GM21528 (cell line): ENCODE measurements around the gene VPS33B.
"Not testable (repeated sequence)": the region's sequence is repeated elsewhere in the genome, so short reads cannot be mapped to it uniquely, and the experiment has no call there.

Experiments
- ATAC-seq: cut with Tn5 transposase; IDR thresholded peaks from one replicate; pipeline ENCODE4 v1.9.1; 2021; ENCODE audit warnings: mild to moderate bottlenecking, moderate library complexity; ENCODE audit not compliant: unreplicated experiment, low FRiP score

The VPS33B gene

GRCh38 chr15:91022075-91022831 lies at the start of gene VPS33B:
TSS of gene VPS33B (minus strand) at chr15:91022594. CDS start at chr15:91022249, 345 bp downstream.
- peak; percentile 76 for ATAC-seq

DNA sequence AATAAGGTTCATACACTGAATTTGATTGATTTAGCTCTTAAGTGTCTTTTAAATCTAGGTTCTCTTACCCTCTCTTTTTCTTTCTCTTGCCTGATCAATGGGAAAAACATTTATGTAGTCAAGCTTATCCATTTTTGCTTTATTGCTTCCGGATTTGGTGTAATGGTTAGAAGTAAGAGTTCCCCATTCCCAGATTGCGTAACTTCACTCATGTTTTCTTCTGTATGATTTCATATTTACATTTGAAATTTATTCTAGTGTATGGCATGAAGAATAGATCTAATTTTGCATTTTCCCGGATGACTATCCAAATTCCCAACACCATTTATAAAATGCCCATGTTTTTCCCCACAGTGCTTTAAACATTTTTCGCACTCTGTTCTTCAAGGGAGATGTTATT lies 49.8 kb upstream of the VPS33B start:
- ATAC-seq = no peak

GRCh38 chr15:91070872-91071271 lies 48.5 kb upstream of the VPS33B start:
- ATAC-seq = no peak

DNA sequence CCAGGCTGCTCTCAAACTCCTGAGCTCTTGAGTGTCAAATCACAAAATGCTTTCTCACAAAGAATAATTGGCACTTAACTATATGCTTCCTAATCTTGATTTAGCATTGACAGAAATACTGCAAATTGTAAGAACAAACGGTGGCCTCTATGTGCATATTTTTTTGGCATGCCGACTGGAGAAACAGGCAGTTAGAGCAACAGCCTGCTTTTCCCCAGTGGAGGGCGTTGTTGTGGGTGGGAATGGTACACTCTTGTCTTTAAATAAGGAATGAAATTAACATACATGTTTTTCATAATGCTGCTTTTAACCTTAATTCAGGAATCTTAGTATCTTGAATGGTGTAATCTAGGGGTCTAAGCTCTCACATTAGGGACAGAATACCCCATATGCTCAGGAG lies 46.6 kb upstream of the VPS33B start:
- no peak for ATAC-seq

GRCh38 chr15:91068436-91068835 lies 46.0 kb upstream of the VPS33B start:
- ATAC-seq = no peak

DNA sequence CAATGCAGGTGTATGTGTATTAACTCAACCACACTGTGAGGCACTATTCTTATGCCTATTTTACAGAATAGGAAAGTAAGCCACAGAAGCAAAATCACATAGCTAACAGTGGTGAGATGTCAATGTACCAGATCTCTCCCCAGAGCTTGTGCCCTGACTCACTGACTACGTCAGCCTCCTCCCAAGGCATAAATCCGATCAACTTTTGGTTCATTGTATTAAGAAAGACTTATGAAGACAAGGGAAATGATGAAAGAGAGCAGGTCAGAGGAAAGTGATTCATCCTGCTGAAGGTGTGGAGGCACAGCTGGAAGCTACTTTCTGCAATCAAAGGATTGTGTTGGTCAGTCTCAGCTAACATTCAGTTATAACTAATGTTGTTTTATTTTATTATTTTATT lies 44.6 kb upstream of the VPS33B start:
- no peak for ATAC-seq

- no peak for ATAC-seq
These were observed 43.1 kb upstream of the VPS33B start for GRCh38 chr15:91065505-91065904.

DNA sequence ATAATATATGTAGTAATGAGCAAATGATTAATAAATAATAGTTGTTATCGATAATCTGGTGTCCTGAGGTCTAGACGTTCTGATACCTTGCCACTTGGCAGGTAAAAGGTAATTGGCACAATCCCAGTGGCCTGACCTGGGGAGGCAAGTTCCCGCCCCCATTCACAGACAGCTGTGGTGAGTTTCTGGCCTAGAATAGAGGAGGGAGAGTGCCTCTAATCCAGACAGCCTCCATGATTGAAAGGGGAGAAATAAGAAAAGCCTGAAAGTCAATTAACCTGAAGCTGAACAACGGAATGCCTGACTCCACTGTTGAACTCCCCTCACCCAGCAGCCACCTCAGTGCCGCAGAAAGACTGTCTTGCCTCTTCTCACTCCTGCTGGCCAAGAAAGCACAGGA lies 39.6 kb upstream of the VPS33B start:
- ATAC-seq = no peak

GRCh38 chr15:91061230-91061629 lies 38.8 kb upstream of the VPS33B start:
- ATAC-seq = no peak

GRCh38 chr15:91055548-91056331 lies 33.3 kb upstream of the VPS33B start:
- ATAC-seq = no peak

- no peak for ATAC-seq
These were observed 32.4 kb upstream of the VPS33B start for GRCh38 chr15:91054816-91055215.

- no peak for ATAC-seq
These were observed 28.9 kb upstream of the VPS33B start for GRCh38 chr15:91051248-91051647.

- ATAC-seq = no peak
These were observed 27.7 kb upstream of the VPS33B start for GRCh38 chr15:91050128-91050455.

- ATAC-seq = peak; percentile 68
These were observed 27.2 kb upstream of the VPS33B start for GRCh38 chr15:91049378-91050127.

DNA sequence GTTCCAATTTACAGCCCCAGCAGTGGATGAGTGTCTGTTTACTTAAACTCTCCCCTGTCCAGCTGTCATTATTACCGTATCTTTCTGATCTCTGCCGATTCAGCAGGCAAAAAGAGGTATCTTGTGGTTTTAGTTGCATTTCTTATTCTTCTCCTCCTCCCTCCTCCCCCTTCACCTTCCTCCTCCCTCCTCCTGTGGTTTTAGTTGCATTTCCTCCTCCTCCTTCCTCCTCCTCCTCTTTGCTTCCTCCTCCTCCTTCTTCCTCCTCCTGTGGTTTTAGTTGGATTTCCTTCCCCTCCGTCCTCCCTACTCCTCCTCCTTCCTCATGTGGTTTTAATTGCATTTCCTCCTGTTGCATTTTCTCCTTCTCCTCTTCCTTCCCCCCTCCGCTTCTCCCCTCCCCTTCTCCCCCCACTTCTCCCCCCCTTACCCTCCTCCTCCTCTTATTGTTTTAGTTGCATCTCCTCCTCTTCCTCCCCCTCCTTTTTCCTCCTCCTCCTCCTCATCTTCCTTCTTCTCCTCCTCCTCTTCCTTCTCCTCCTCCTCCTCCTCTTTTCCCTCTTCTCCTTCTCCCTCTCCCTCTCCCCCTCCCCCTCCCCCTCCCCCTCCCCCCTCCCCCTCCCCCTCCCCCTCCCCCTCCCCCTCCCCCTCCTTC lies 25.3 kb upstream of the VPS33B start:
- ATAC-seq = no peak

DNA sequence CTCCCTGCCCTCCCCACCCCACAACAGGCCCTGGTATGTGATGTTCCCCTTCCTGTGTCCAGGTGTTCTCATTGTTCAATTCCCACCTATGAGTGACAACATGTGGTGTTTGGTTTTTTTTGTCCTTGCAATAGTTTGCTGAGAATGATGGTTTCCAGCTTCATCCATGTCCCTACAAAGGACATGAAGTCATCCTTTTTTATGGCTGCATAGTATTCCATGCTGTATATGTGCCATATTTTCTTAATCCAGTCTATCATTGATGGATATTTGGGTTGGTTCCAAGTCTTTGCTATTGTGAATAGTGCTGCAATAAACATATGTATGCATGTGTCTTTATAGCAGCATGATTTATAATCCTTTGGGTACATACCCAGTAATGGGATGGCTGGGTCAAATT lies 23.7 kb upstream of the VPS33B start:
- not testable (repeated sequence) for ATAC-seq

GRCh38 chr15:91045065-91045464 lies 22.7 kb upstream of the VPS33B start:
- ATAC-seq = no peak

- ATAC-seq = no peak
These were observed 20.9 kb upstream of the VPS33B start for GRCh38 chr15:91043202-91043874.

- no peak for ATAC-seq
These were observed 18.5 kb upstream of the VPS33B start for GRCh38 chr15:91040856-91041255.

- ATAC-seq = no peak
These were observed 17.6 kb upstream of the VPS33B start for GRCh38 chr15:91039996-91040395.
